ENCODE data around the gene NPEPL1. TPM values are rescaled to one million over a fixed set of nuclear protein-coding genes. Genes with fewer than 3 reads are reported as not detected.

NPEPL1 gene
- total RNA-seq, 2 donors from 2014 or later: 12.2 to 14.1 TPM

DNA sequence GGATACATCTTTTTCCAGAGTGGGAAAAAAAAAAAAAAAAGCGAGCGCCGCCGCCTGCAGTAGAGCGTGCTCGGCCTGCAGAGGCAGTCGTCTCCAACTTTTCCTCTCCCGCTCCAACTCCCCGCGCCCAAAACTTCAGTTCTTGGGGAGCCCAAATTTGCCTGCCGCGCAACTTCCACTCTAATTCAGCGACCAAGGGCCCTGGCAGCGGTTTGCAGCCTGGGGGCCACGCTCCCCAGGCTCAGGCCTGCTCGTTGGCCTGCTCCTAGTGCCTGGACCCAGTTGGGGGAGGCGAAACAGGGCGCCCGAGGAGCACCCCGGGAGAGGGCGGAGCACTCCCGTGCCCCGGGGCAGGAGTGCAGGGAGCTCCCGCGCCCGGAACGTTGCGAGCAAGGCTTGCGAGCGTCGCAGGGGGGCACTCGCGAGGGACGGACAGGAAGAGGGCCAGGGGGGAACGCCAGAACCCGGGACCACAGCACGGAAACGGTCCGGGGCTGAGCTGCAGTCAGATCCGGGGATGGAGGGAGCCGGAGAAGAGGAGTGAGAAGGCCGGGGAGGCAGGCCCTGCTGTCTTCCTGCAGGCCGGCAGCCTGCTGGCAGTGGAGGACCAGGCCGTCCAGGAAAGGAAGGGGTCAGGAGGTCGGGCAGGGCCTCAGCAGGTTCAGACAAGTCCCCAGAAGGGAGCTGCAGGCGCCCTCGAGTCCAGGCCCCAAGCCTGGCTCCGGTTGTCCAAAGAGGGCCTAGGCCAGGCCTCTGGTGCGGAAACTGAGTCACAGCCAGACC lies 41.6 kb upstream of the NPEPL1 start, which contains the start of gene STX16:
STX16 (plus strand) TSS at position 508 of the 783 bp plus-strand sequence. CDS start 724 bp downstream, outside the sequence.
- Histone ChIP-seq H3K9me3 (no peaks in the 10 kb centered on the region), H3K27me3 (no peaks in the 10 kb centered on the region), H3K36me3 (no peaks in the 10 kb centered on the region), H3K4me3 (peak within 1 kb of the TSS; percentile 84 to 97), H3K27ac (peak within 1 kb of the TSS; percentile 93 to 96), H3K4me1 (peaks cover 0 to 43% of the 10 kb centered on the region in 2 donors)
- TF ChIP-seq, protein P1, sequence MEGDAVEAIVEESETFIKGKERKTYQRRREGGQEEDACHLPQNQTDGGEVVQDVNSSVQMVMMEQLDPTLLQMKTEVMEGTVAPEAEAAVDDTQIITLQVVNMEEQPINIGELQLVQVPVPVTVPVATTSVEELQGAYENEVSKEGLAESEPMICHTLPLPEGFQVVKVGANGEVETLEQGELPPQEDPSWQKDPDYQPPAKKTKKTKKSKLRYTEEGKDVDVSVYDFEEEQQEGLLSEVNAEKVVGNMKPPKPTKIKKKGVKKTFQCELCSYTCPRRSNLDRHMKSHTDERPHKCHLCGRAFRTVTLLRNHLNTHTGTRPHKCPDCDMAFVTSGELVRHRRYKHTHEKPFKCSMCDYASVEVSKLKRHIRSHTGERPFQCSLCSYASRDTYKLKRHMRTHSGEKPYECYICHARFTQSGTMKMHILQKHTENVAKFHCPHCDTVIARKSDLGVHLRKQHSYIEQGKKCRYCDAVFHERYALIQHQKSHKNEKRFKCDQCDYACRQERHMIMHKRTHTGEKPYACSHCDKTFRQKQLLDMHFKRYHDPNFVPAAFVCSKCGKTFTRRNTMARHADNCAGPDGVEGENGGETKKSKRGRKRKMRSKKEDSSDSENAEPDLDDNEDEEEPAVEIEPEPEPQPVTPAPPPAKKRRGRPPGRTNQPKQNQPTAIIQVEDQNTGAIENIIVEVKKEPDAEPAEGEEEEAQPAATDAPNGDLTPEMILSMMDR (IDR thresholded peaks at IDR 0.05): peak; percentile 59 to 81
- peak; percentile 89 for DNase-seq (ENCODE audit: low spot score)

- H3K9me3 ChIP-seq: no peaks in the 10 kb centered on the region
- no peaks in the 10 kb centered on the region for H3K27me3 ChIP-seq
- H3K36me3 ChIP-seq: no peaks in the 10 kb centered on the region
- TF ChIP-seq, protein P1 (IDR thresholded peaks at IDR 0.05): no peak
- H3K4me3 ChIP-seq: peak overlapping the region; percentile 84 to 97
- H3K27ac ChIP-seq: peak overlapping the region; percentile 93 to 96
- peaks cover 0 to 49% of the 10 kb centered on the region in 2 donors for H3K4me1 ChIP-seq
- no peak for DNase-seq (ENCODE audit: low spot score)
Measured at GRCh38 chr20:58651559-58651945, 41.0 kb upstream of the NPEPL1 start.

GRCh38 chr20:58651946-58652605 lies 40.5 kb upstream of the NPEPL1 start:
- H3K9me3 ChIP-seq: no peaks in the 10 kb centered on the region
- H3K27ac ChIP-seq: peak overlapping the region; percentile 93 to 96
- no peaks in the 10 kb centered on the region for H3K27me3 ChIP-seq
- DNase-seq (ENCODE audit: low spot score): peak; percentile 62
- H3K4me3 ChIP-seq: peak overlapping the region; percentile 84 to 97
- H3K4me1 ChIP-seq: peaks cover 0 to 54% of the 10 kb centered on the region in 2 donors
- H3K36me3 ChIP-seq: no peaks in the 10 kb centered on the region
- TF ChIP-seq, protein P1 (IDR thresholded peaks at IDR 0.05): peak in 1 of 2 donors; percentile 15

DNA sequence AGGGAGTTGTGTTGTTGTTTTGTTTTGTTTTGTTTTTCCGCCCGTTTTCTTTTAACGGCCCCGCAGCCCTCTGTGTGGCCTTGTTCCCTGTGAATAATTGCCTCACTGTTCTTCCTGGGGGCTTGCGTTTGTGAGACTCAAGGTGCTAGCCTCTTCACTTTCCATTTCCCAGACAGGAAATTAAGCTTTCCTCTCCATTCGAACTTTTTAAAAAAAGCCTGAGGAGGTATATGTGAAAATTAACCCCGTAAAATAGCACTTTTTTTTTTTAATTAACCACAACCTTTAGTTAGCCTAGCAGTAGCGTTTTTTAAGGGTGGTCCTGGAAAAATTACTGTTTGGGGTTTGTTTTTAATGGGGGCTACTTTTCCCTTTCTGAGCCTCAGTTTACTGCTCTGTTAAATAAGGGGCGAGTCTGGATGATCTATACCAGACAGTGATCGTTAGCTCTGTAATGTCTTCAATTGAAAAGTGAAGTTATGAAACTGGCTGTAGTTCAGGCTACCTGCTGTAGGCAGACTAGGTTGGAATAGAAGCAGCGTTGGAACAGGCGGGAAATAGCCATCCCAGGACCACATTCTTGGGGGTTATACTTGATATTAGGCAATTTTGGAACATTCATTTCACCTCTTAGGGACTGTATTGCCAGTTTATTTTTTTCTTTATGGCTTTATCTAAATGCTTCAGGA lies 39.9 kb upstream of the NPEPL1 start:
- TF ChIP-seq, protein P1 (IDR thresholded peaks at IDR 0.05): no peak
- Histone ChIP-seq H3K36me3 (no peaks in the 10 kb centered on the region), H3K27ac (peak overlapping the region; percentile 93 to 96), H3K4me1 (peaks cover 0 to 60% of the 10 kb centered on the region in 2 donors), H3K27me3 (no peaks in the 10 kb centered on the region), H3K4me3 (peak overlapping the region; percentile 84 to 97), H3K9me3 (no peaks in the 10 kb centered on the region)
- DNase-seq (ENCODE audit: low spot score): no peak

DNA sequence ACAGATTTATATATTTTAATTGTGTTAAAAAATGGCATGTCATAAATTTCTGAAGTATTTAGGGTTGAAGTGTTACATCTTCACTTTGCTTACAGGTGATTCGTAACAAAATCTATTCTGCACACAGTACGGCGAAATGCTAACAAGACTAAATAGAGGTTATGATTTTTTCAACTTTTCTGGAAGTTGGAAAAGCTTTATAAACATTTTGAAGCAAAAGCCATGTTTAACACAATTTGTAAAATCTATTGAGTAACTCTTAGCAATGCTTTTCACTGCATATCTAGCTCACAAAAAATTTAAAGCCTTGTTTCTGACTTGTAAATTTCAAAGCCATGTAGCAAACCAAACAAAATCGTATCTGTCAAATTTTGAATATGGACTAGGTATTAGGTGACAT lies 38.3 kb upstream of the NPEPL1 start:
- no peaks in the 10 kb centered on the region for H3K27me3 ChIP-seq
- H3K36me3 ChIP-seq: no peaks in the 10 kb centered on the region
- TF ChIP-seq, protein P1 (IDR thresholded peaks at IDR 0.05): no peak
- no peak overlapping the region for H3K27ac ChIP-seq
- peaks cover 0 to 64% of the 10 kb centered on the region in 2 donors for H3K4me1 ChIP-seq
- H3K4me3 ChIP-seq: no peak overlapping the region
- no peak for DNase-seq (ENCODE audit: low spot score)
- no peaks in the 10 kb centered on the region for H3K9me3 ChIP-seq

Data from right atrium auricular region (tissue), 2 donors.